DOHH2 (cell line): ENCODE measurements around the gene CASQ1.

Experiments used
- H3F3A ChIP-seq: fragments of 200-600 bp; sonication (generic), shearing (Covaris generic); 2 replicates; pipeline ENCODE4 v1.6.0; 2016; ENCODE audit warnings: antibody characterized with exemption, mild to moderate bottlenecking; ENCODE audit not compliant: control insufficient read depth, insufficient read depth
- H3K27ac ChIP-seq: fragments of 200-600 bp; sonication (generic); 2 replicates; pipeline ENCODE4 v1.5.1; 2014; ENCODE audit warnings: low read depth, mild to moderate bottlenecking, low read length, moderate library complexity
- H3K27me3 ChIP-seq: fragments of 200-600 bp; sonication (generic); 2 replicates; pipeline ENCODE4 v1.6.1; 2014; ENCODE audit warnings: mild to moderate bottlenecking, low read length, mixed read lengths; ENCODE audit not compliant: control insufficient read depth
- H3K36me3 ChIP-seq: fragments of 200-600 bp; sonication (generic); 2 replicates; pipeline ENCODE4 v1.6.1; 2014; ENCODE audit warnings: mild to moderate bottlenecking, low read length, moderate library complexity, mixed read lengths; ENCODE audit not compliant: control insufficient read depth
- H3K4me1 ChIP-seq: fragments of 200-600 bp; sonication (generic); 2 replicates; pipeline ENCODE4 v1.6.1; 2014; ENCODE audit warnings: mild to moderate bottlenecking, low read length, mixed read lengths; ENCODE audit not compliant: control insufficient read depth
- H3K4me2 ChIP-seq: fragments of 200-600 bp; sonication (generic); 2 replicates; pipeline ENCODE4 v1.6.0; 2014; ENCODE audit warnings: mild to moderate bottlenecking, low read length, moderate library complexity
- H3K4me3 ChIP-seq: fragments of 200-600 bp; sonication (generic); 2 replicates; pipeline ENCODE4 v1.5.1; 2014; ENCODE audit warnings: mild to moderate bottlenecking, low read length, mixed read lengths
- H3K79me2 ChIP-seq: fragments of 200-600 bp; sonication (generic); 2 replicates; pipeline ENCODE4 v1.6.1; 2014; ENCODE audit warnings: mild to moderate bottlenecking, low read length, mixed read lengths; ENCODE audit not compliant: control insufficient read depth
- H3K9me2 ChIP-seq: fragments of 200-600 bp; sonication (generic); replicated peaks from 2 replicates; pipeline ENCODE4 v1.6.1; 2014; ENCODE audit warnings: mild to moderate bottlenecking, low read length, mixed read lengths; ENCODE audit not compliant: control insufficient read depth
- H3K9me3 ChIP-seq: fragments of 200-600 bp; sonication (generic); 2 replicates; pipeline ENCODE4 v1.6.1; 2014; ENCODE audit warnings: antibody characterized with exemption, low read length, mixed read lengths; ENCODE audit not compliant: control insufficient read depth, insufficient read depth
- H4K20me1 ChIP-seq: fragments of 200-600 bp; sonication (generic); 2 replicates; pipeline ENCODE4 v1.6.0; 2014; ENCODE audit warnings: low read depth, mild to moderate bottlenecking, antibody characterized with exemption, low read length, moderate library complexity; ENCODE audit not compliant: control insufficient read depth, insufficient read depth
- EZH2phosphoT487 ChIP-seq: fragments of 200-600 bp; sonication (generic); IDR thresholded peaks from 2 replicates; pipeline ENCODE4 v1.6.1; 2017; ENCODE audit warnings: borderline replicate concordance, mild to moderate bottlenecking, antibody characterized with exemption, low read length, moderate library complexity, mixed read lengths
- TF ChIP-seq, protein P1 (sequence below): fragments of 200-600 bp; sonication (generic); IDR thresholded peaks from one replicate; pipeline ENCODE4 v1.5.1; 2014; ENCODE audit warnings: antibody characterized with exemption, mild to moderate bottlenecking, low read depth, low read length; ENCODE audit not compliant: poor library complexity, severe bottlenecking

The CASQ1 gene

DNA sequence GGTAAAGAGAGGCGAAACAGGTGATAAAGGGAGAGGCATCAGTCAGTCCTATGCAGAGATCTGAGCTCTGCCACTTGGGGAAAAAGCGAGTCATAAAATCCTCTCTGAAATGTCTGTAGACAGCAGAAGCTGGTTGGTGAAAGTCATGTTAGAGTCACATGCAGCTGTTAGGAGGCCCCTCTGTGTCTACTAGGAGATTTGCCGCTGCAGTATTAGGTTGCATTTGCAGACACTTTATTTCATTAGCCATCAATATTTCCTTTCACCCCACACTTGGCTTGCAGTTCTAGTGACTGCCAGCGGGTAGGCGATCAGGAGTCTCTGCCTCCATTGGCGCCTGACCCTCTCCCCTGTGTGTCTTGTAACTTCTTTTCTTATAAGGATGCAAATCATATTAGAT is 22.8 kb upstream of the CASQ1 start:
- Histone ChIP-seq H3K9me3 (no peaks in the 10 kb centered on the region), H3F3A (0 out of 2 replicates have a peak, but pooled peaks cover 2% of the 10 kb centered on the region), H3K4me2 (no peak overlapping the region), H3K9me2 (no peaks in the 10 kb centered on the region), H4K20me1 (no peaks in the 10 kb centered on the region), H3K27me3 (peaks cover 15% of the 10 kb centered on the region; the same call in 1 of the 2 replicates), H3K36me3 (no peaks in the 10 kb centered on the region), H3K4me1 (peaks cover 12% of the 10 kb centered on the region), H3K4me3 (no peak overlapping the region), H3K27ac (no peak overlapping the region), H3K79me2 (no peaks in the 10 kb centered on the region)
- TF ChIP-seq EZH2phosphoT487 = no peak
- TF ChIP-seq, protein P1, sequence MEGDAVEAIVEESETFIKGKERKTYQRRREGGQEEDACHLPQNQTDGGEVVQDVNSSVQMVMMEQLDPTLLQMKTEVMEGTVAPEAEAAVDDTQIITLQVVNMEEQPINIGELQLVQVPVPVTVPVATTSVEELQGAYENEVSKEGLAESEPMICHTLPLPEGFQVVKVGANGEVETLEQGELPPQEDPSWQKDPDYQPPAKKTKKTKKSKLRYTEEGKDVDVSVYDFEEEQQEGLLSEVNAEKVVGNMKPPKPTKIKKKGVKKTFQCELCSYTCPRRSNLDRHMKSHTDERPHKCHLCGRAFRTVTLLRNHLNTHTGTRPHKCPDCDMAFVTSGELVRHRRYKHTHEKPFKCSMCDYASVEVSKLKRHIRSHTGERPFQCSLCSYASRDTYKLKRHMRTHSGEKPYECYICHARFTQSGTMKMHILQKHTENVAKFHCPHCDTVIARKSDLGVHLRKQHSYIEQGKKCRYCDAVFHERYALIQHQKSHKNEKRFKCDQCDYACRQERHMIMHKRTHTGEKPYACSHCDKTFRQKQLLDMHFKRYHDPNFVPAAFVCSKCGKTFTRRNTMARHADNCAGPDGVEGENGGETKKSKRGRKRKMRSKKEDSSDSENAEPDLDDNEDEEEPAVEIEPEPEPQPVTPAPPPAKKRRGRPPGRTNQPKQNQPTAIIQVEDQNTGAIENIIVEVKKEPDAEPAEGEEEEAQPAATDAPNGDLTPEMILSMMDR = peak; percentile 33

DNA sequence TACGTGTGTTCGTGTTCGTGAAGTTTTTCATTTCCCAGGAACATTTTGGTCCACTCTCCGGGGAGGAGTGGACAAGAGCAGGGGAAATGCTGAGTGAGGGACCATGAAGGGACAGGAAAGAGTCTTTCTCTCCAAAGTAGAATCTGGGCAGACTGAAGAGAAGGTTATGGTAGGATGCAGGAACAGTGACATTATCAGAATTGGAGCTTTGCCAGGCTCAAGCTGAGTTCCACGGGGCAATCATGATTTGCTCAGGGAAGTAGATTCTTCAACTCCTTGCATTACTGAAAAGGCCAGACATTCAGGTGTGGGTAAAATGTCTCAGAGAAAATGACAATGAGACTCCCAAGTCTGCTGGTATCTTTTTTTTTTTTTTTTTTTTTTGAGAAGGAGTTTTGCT is 22.4 kb upstream of the CASQ1 start:
- Histone ChIP-seq H4K20me1 (no peaks in the 10 kb centered on the region), H3K27me3 (peaks cover 14% of the 10 kb centered on the region; the same call in 1 of the 2 replicates), H3K4me3 (no peak overlapping the region), H3F3A (0 out of 2 replicates have a peak, but pooled peaks cover 2% of the 10 kb centered on the region), H3K4me2 (no peak overlapping the region), H3K9me2 (no peaks in the 10 kb centered on the region), H3K36me3 (no peaks in the 10 kb centered on the region), H3K9me3 (no peaks in the 10 kb centered on the region), H3K4me1 (peaks cover 12% of the 10 kb centered on the region), H3K79me2 (no peaks in the 10 kb centered on the region), H3K27ac (no peak overlapping the region)
- no peak for TF ChIP-seq EZH2phosphoT487
- TF ChIP-seq, protein P1 = peak; percentile 6

DNA sequence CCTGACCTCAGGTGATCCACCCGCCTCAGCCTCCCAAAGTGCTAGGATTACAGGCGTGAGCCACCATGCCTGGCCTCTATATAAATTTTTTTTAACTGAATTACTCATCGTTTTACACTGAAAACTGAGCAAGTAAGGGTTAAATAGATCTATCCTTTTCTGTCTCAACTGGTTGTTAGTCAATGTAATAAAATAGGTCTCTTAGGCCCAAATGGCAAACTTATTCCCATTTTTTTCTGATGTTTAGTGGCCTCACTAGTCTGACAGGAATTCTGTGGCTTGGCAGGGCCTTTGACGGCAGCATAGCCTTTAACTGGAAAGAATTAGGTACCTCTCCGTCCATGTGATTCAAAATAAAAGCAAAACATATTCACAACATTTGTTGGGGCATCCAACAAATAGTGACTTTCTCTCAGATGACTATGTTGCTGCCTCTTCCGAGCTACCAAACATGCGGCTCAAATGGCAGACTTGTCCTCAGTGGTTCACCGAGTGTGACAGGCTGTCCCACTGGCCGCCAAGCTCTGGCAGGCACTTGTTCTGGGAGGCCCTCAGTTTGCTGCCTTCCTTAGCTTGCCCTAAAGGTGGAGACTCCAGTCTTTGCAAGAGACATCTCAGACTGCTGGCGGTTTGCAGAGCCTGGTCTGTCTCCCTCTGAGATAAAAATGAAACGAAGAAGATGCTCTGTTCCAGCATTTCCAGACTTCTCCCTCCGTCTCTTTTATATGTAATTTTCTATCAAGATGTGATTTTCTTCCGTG is 21.6 kb upstream of the CASQ1 start:
- Histone ChIP-seq H3K79me2 (no peaks in the 10 kb centered on the region), H3K9me2 (no peaks in the 10 kb centered on the region), H3K4me2 (0 out of 2 replicates have a peak overlapping the region, but pooled peaks have one; percentile 48), H3K27me3 (peaks cover 17% of the 10 kb centered on the region; the same call in 1 of the 2 replicates), H3F3A (0 out of 2 replicates have a peak, but pooled peaks cover 2% of the 10 kb centered on the region), H3K9me3 (no peaks in the 10 kb centered on the region), H3K4me3 (no peak overlapping the region), H3K4me1 (peaks cover 12% of the 10 kb centered on the region), H4K20me1 (no peaks in the 10 kb centered on the region), H3K36me3 (no peaks in the 10 kb centered on the region), H3K27ac (no peak overlapping the region)
- TF ChIP-seq EZH2phosphoT487 = no peak
- TF ChIP-seq, protein P1 = no peak
